Fibroblast of the conjunctiva (primary cell): ENCODE results near the gene CCDC177.

ENCODE experiments used
- DNase-seq: peaks from one replicate; pipeline ENCODE4 v3.0.0-alpha.2; 2010; ENCODE audit warnings: low read depth

CCDC177 gene

GRCh38 chr14:69561893-69562292 lies 12.8 kb downstream of the CCDC177 start:
- no peak for DNase-seq

GRCh38 chr14:69560826-69561225 lies 13.8 kb downstream of the CCDC177 start:
- no peak for DNase-seq

- DNase-seq: no peak
Measured at GRCh38 chr14:69559581-69560011, 15.1 kb downstream of the CCDC177 start.

GRCh38 chr14:69558774-69559173 lies 15.9 kb downstream of the CCDC177 start:
- DNase-seq: no peak

- no peak for DNase-seq
Measured at GRCh38 chr14:69554500-69554899, 20.2 kb downstream of the CCDC177 start.

- DNase-seq: peak; percentile 12
Measured at GRCh38 chr14:69553252-69553651, 21.4 kb downstream of the CCDC177 start.

GRCh38 chr14:69551511-69551910 lies 23.2 kb downstream of the CCDC177 start:
- no peak for DNase-seq

GRCh38 chr14:69548566-69548965 lies 26.1 kb downstream of the CCDC177 start:
- no peak for DNase-seq

- no peak for DNase-seq
Measured at GRCh38 chr14:69547701-69548348, 26.8 kb downstream of the CCDC177 start.

GRCh38 chr14:69543341-69544115 lies 31.1 kb downstream of the CCDC177 start:
- DNase-seq: peak; percentile 84

GRCh38 chr14:69542311-69542710 lies 32.4 kb downstream of the CCDC177 start:
- DNase-seq: no peak

- no peak for DNase-seq
Measured at GRCh38 chr14:69540654-69541335, 33.9 kb downstream of the CCDC177 start.

GRCh38 chr14:69539631-69540410 lies 34.9 kb downstream of the CCDC177 start:
- peak; percentile 60 for DNase-seq

- no peak for DNase-seq
Measured at GRCh38 chr14:69538766-69539165, 35.9 kb downstream of the CCDC177 start.

GRCh38 chr14:69537900-69538299 lies 36.8 kb downstream of the CCDC177 start:
- no peak for DNase-seq

- DNase-seq: no peak
Measured at GRCh38 chr14:69536971-69537370, 37.7 kb downstream of the CCDC177 start.

- peak; percentile 17 for DNase-seq
Measured at GRCh38 chr14:69535230-69535848, 39.3 kb downstream of the CCDC177 start.

- no peak for DNase-seq
Measured at GRCh38 chr14:69532561-69533340, 41.9 kb downstream of the CCDC177 start.

GRCh38 chr14:69531135-69531534 lies 43.5 kb downstream of the CCDC177 start:
- DNase-seq: no peak

GRCh38 chr14:69530095-69530494 lies 44.6 kb downstream of the CCDC177 start:
- DNase-seq: no peak

GRCh38 chr14:69529563-69529962 lies 45.1 kb downstream of the CCDC177 start:
- DNase-seq: no peak
